Uterus (tissue), 2 donors: ENCODE data around the gene HNRNPUL2.

Experiments
- POLR2A ChIP-seq, 2 donors: fragments of 450-650 bp; IDR thresholded peaks; one replicate each; pipeline ENCODE4 v1.6.1; 2016; ENCODE audit warnings: antibody characterized with exemption in 2 of 2, mild to moderate bottlenecking in 1 of 2, moderate library complexity in 1 of 2
- TF ChIP-seq, protein P1 (sequence below), 4 experiments: fragments of 200-600 bp in 2 of 4; fragments of 450-650 bp in 2 of 4; sonication (generic) in 2 of 4; IDR thresholded peaks; one replicate each; pipeline ENCODE4 v1.5.1; 2016 to 2019; ENCODE audit warnings: antibody characterized with exemption in 4 of 4, mild to moderate bottlenecking in 2 of 4, moderate library complexity in 1 of 4

- TF ChIP-seq, protein P1, sequence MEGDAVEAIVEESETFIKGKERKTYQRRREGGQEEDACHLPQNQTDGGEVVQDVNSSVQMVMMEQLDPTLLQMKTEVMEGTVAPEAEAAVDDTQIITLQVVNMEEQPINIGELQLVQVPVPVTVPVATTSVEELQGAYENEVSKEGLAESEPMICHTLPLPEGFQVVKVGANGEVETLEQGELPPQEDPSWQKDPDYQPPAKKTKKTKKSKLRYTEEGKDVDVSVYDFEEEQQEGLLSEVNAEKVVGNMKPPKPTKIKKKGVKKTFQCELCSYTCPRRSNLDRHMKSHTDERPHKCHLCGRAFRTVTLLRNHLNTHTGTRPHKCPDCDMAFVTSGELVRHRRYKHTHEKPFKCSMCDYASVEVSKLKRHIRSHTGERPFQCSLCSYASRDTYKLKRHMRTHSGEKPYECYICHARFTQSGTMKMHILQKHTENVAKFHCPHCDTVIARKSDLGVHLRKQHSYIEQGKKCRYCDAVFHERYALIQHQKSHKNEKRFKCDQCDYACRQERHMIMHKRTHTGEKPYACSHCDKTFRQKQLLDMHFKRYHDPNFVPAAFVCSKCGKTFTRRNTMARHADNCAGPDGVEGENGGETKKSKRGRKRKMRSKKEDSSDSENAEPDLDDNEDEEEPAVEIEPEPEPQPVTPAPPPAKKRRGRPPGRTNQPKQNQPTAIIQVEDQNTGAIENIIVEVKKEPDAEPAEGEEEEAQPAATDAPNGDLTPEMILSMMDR (IDR thresholded peaks at IDR 0.05) = no peak
- TF ChIP-seq POLR2A (IDR thresholded peaks at IDR 0.05) = no peak
Observed at GRCh38 chr11:62775646-62776045, 48.4 kb upstream of the HNRNPUL2 start.
